Measurements from ENCODE around the gene DCDC2C.

DNA sequence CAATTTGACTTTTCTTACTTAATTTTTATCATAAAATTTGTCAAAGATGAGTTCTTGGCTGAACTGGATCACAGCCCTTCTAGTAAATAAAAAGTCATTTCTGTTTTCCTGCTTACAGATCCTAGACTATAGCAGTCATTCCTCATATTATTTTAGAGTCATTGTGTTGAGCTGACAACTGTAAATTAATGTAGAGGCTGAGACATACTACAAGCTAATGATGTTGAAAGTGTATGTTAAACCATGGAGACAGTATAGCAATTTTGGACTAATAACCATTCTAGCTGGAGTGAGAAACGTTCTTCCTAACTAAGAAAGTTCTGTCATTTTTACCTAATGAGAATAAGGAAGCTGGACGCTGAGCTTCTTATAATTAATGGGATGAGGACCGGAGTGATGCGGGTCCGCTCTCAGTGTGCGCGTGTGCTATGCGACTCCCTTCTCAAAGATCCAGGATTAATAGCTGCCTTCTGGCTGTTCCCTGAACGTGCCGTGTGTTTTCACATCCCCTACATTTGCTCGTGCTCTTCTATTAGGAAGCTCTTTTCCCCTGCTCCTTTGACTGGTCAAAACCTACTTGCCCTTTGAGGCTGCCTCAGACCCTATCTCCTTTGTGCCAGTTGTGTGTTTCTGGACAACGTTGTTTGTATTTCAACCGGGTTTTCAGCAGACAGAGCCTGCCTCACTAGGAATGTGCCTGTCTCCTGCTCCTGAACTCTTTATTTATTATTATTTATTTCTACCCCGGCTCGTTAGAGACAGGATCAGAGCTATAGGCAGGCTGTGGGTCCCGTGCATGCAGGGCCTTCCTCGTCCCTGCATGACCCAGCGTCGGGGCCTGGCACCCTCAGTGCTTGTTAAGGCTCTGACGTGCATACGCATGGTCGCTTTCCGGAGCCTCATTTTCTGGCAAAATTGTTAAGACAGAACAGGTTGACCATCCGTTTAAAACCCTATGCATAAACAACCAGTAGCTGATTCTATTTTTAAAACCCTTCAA is 182.6 kb downstream of the DCDC2C start:
- TF ChIP-seq, protein P1, sequence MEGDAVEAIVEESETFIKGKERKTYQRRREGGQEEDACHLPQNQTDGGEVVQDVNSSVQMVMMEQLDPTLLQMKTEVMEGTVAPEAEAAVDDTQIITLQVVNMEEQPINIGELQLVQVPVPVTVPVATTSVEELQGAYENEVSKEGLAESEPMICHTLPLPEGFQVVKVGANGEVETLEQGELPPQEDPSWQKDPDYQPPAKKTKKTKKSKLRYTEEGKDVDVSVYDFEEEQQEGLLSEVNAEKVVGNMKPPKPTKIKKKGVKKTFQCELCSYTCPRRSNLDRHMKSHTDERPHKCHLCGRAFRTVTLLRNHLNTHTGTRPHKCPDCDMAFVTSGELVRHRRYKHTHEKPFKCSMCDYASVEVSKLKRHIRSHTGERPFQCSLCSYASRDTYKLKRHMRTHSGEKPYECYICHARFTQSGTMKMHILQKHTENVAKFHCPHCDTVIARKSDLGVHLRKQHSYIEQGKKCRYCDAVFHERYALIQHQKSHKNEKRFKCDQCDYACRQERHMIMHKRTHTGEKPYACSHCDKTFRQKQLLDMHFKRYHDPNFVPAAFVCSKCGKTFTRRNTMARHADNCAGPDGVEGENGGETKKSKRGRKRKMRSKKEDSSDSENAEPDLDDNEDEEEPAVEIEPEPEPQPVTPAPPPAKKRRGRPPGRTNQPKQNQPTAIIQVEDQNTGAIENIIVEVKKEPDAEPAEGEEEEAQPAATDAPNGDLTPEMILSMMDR (IDR thresholded peaks at IDR 0.05; ENCODE audit: poor library complexity) = no peak
- no peak for TF ChIP-seq EZH2 (IDR thresholded peaks at IDR 0.05; ENCODE audit: borderline replicate concordance)
- TF ChIP-seq EZH2phosphoT487 (IDR thresholded peaks at IDR 0.05; ENCODE audit: low read depth, severe bottlenecking, unreplicated experiment) = no peak
